Loucy (cell line): Measurements from ENCODE around the gene GRID1.

Experiments used
- CTCF ChIP-seq: fragments of 200-600 bp; sonication (generic); conservative IDR thresholded peaks from 2 replicates; pipeline ENCODE4 v1.5.1; 2014; ENCODE audit warnings: mild to moderate bottlenecking, antibody characterized with exemption, low read length
- EZH2phosphoT487 ChIP-seq: fragments of 200-600 bp; IDR thresholded peaks from 2 replicates; pipeline ENCODE4 v1.6.1; 2018; ENCODE audit warnings: antibody characterized with exemption, mild to moderate bottlenecking, moderate library complexity, borderline replicate concordance

- TF ChIP-seq CTCF (no peak), EZH2phosphoT487 (no peak)
These were observed 751.0 kb downstream of the GRID1 start for GRCh38 chr10:85615556-85615955.
